Measurements from ENCODE around the gene CDC42EP4. TPM values are rescaled to one million over a fixed set of nuclear protein-coding genes. Genes with fewer than 3 reads are reported as not detected.
"Not testable (repeated sequence)": the region's sequence is repeated elsewhere in the genome, so short reads cannot be mapped to it uniquely, and the experiment has no call there.

CDC42EP4 gene
- polyA plus RNA-seq, 1 donor from 2014 or later: 19.4 TPM

GRCh38 chr17:73334771-73335513 lies 23.1 kb upstream of the CDC42EP4 start:
- Histone ChIP-seq H3K27me3 (ENCODE audit: insufficient read depth, low read depth, low read length) (no peaks in the 10 kb centered on the region), H4K20me1 (ENCODE audit: insufficient read depth) (no peaks in the 10 kb centered on the region), H3F3A (ENCODE audit: insufficient read depth, low read length, poor library complexity, severe bottlenecking) (no peaks in the 10 kb centered on the region), H3K4me3 (ENCODE audit: low read length) (no peak overlapping the region), H3K9me2 (ENCODE audit: insufficient read depth, low read length) (no peaks in the 10 kb centered on the region), H3K9ac (ENCODE audit: low read length) (no peak overlapping the region), H3K36me3 (ENCODE audit: insufficient read depth, low read length) (no peaks in the 10 kb centered on the region), H3K4me2 (ENCODE audit: low read length) (no peak overlapping the region), H3K27ac (ENCODE audit: low read length) (no peak overlapping the region), H3K9me3 (ENCODE audit: low read length) (no peaks in the 10 kb centered on the region), H2AFZ (ENCODE audit: low read depth, low read length) (no peak overlapping the region), H3K79me2 (replicated peaks; ENCODE audit: insufficient read depth, low read length) (no peaks in the 10 kb centered on the region)
- TF ChIP-seq EP300 (conservative IDR thresholded peaks at IDR 0.05; ENCODE audit: poor library complexity, severe bottlenecking): no peak
- no peak for TF ChIP-seq CTCF (IDR thresholded peaks at IDR 0.05; ENCODE audit: poor library complexity, severe bottlenecking)
- no peak for TF ChIP-seq POLR2AphosphoS5 (IDR thresholded peaks at IDR 0.05)
- TF ChIP-seq EZH2 (IDR thresholded peaks at IDR 0.05; ENCODE audit: borderline replicate concordance, insufficient read depth, low read length, poor library complexity, severe bottlenecking): no peak
- TF ChIP-seq MXI1 (conservative IDR thresholded peaks at IDR 0.05; ENCODE audit: poor library complexity, severe bottlenecking): no peak
- no peak for TF ChIP-seq SMC3 (conservative IDR thresholded peaks at IDR 0.05; ENCODE audit: poor library complexity)
- no peak for TF ChIP-seq TAF1 (IDR thresholded peaks at IDR 0.05; ENCODE audit: low read depth)
- TF ChIP-seq RAD21 (conservative IDR thresholded peaks at IDR 0.05): no peak
- TF ChIP-seq REST (IDR thresholded peaks at IDR 0.05; ENCODE audit: borderline replicate concordance): no peak

- H3K36me3 ChIP-seq (ENCODE audit: insufficient read depth, low read length); H3F3A ChIP-seq (ENCODE audit: insufficient read depth, low read length, poor library complexity, severe bottlenecking); H3K9ac ChIP-seq (ENCODE audit: low read length); H2AFZ ChIP-seq (ENCODE audit: low read depth, low read length); H3K27me3 ChIP-seq (ENCODE audit: insufficient read depth, low read depth, low read length); H3K4me3 ChIP-seq (ENCODE audit: low read length); H3K9me2 ChIP-seq (ENCODE audit: insufficient read depth, low read length); H3K9me3 ChIP-seq (ENCODE audit: low read length); H3K79me2 ChIP-seq (replicated peaks; ENCODE audit: insufficient read depth, low read length); H3K4me2 ChIP-seq (ENCODE audit: low read length); H4K20me1 ChIP-seq (ENCODE audit: insufficient read depth); H3K27ac ChIP-seq (ENCODE audit: low read length): not testable (repeated sequence)
Observed at GRCh38 chr17:73333445-73333844, 21.6 kb upstream of the CDC42EP4 start.

All from neural cell (in vitro differentiated cells).